AG04450 (cell line): ENCODE data around the gene S100A14. TPM values are rescaled to one million over a fixed set of nuclear protein-coding genes. Genes with fewer than 3 reads are reported as not detected.

ENCODE experiments used
- CTCF ChIA-PET: fragments of 300-600, 350-600 bp; formaldehyde crosslinking; extraction: SDS; loops from one replicate; lab custom pipeline; 2022; ENCODE audit warnings: antibody characterized with exemption, inconsistent platforms; lab: Charles Lee
- POLR2A ChIA-PET: fragments of 350-600 bp; formaldehyde crosslinking; extraction: SDS; loops from one replicate; lab custom pipeline; 2021; ENCODE audit warnings: antibody characterized with exemption, inconsistent platforms; lab: Yijun Ruan, JAX
- DNase-seq: peaks from one replicate; pipeline ENCODE4 v3.0.0-alpha.2; 2011; ENCODE audit warnings: low read depth, low spot score
- H3K27ac ChIP-seq: one replicate; pipeline ENCODE4 v1.5.1; 2012; ENCODE audit warnings: low read depth, low read length, control low read depth
- H3K27me3 ChIP-seq: one replicate; pipeline ENCODE4 v1.6.0; 2012; ENCODE audit warnings: low read length; ENCODE audit not compliant: control insufficient read depth, insufficient read depth
- H3K4me3 ChIP-seq: 2 replicates; pipeline ENCODE4 v1.5.1; 2011; ENCODE audit warnings: mild to moderate bottlenecking, low read depth, low read length, control low read depth
- H3K9me3 ChIP-seq: 2 replicates; pipeline ENCODE4 v1.5.1; 2012; ENCODE audit warnings: low read length; ENCODE audit not compliant: control insufficient read depth, insufficient read depth
- polyA plus RNA-seq: library from polyadenylated mRNA; depleted of rRNA; stranded (reverse); fragments of >200 nt; gene quantifications from 2 replicates; pipeline ENCODE4 v1.2.3, GENCODE V29; 2011
- TF ChIP-seq, protein P1 (sequence below): IDR thresholded peaks from 2 replicates; pipeline ENCODE4 v1.5.1; 2011; ENCODE audit warnings: low read depth, low read length, control low read depth, inconsistent platforms

Gene S100A14
- polyA plus RNA-seq, 1 experiment, result not detected

- H3K27ac ChIP-seq, result peak overlapping the region; percentile 77
- TF ChIP-seq, protein P1, sequence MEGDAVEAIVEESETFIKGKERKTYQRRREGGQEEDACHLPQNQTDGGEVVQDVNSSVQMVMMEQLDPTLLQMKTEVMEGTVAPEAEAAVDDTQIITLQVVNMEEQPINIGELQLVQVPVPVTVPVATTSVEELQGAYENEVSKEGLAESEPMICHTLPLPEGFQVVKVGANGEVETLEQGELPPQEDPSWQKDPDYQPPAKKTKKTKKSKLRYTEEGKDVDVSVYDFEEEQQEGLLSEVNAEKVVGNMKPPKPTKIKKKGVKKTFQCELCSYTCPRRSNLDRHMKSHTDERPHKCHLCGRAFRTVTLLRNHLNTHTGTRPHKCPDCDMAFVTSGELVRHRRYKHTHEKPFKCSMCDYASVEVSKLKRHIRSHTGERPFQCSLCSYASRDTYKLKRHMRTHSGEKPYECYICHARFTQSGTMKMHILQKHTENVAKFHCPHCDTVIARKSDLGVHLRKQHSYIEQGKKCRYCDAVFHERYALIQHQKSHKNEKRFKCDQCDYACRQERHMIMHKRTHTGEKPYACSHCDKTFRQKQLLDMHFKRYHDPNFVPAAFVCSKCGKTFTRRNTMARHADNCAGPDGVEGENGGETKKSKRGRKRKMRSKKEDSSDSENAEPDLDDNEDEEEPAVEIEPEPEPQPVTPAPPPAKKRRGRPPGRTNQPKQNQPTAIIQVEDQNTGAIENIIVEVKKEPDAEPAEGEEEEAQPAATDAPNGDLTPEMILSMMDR, result peak; percentile 89
- peak overlapping the region; percentile 18; the same call in 1 of the 2 replicates for H3K4me3 ChIP-seq
- POLR2A ChIA-PET, result interaction anchor here (0.7 to 2.1 kb wide), 7 partner anchors 23 to 72 kb away, joined by 3 to 14 read pairs (median 6); partner anchors contain the start of genes CHTOP and S100A13
- no peaks in the 10 kb centered on the region for H3K27me3 ChIP-seq
- CTCF ChIA-PET, result interaction anchor here (0.6 to 7.0 kb wide), 55 partner anchors 9 to 414 kb away, joined by 3 to 165 read pairs (median 7); partner anchors contain the start of genes CHTOP, ILF2, INTS3 and RAB13
- H3K9me3 ChIP-seq, result no peaks in the 10 kb centered on the region; the same call in 1 of the 2 replicates
- DNase-seq, result no peak
Measured at GRCh38 chr1:153572569-153573015, 43.5 kb downstream of the S100A14 start.

- Histone ChIP-seq H3K4me3 (no peak overlapping the region), H3K27me3 (no peaks in the 10 kb centered on the region), H3K9me3 (no peaks in the 10 kb centered on the region; the same call in 1 of the 2 replicates), H3K27ac (peak overlapping the region; percentile 77)
- TF ChIP-seq, protein P1, result no peak
- CTCF ChIA-PET, result interaction anchor here (0.6 to 7.0 kb wide), 49 partner anchors 9 to 415 kb away, joined by 3 to 165 read pairs (median 7); partner anchors contain the start of genes CHTOP, ILF2, RAB13 and S100A13
- POLR2A ChIA-PET, result interaction anchor here (1.7 to 2.1 kb wide), 4 partner anchors 41 to 72 kb away, joined by 4 to 12 read pairs (median 6); partner anchors contain the start of gene S100A13
- DNase-seq, result no peak
Measured at GRCh38 chr1:153571706-153572105, 44.4 kb downstream of the S100A14 start.

DNA sequence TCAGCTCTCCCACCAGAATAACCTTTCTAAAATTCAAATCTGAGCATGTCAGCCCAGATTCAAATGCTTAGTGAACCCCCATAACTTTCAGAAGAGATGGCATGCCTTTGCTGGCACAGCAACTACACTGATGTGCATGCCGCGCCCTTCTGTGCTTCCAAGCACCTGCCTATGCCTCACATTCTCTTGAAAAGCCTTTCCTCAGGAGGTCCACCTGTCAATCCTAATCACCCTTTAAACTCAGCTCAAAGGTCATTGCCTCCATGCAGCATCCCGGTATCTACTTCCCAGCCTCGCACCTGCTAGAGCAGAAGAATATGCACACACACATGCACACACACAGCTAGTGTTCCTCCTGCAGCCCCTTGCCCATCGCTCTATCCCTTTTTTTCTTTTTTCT, 45.3 kb downstream of the S100A14 start:
- Histone ChIP-seq H3K4me3 (no peak overlapping the region), H3K27ac (no peak overlapping the region), H3K9me3 (no peaks in the 10 kb centered on the region; the same call in 1 of the 2 replicates), H3K27me3 (no peaks in the 10 kb centered on the region)
- ChIA-PET CTCF (interaction anchor here (0.6 to 7.0 kb wide), 15 partner anchors 16 to 219 kb away, joined by 3 to 165 read pairs (median 7); partner anchors contain the start of genes S100A13, S100A14, S100A16 and S100A6), POLR2A (no interaction called here)
- TF ChIP-seq, protein P1, result no peak
- no peak for DNase-seq

DNA sequence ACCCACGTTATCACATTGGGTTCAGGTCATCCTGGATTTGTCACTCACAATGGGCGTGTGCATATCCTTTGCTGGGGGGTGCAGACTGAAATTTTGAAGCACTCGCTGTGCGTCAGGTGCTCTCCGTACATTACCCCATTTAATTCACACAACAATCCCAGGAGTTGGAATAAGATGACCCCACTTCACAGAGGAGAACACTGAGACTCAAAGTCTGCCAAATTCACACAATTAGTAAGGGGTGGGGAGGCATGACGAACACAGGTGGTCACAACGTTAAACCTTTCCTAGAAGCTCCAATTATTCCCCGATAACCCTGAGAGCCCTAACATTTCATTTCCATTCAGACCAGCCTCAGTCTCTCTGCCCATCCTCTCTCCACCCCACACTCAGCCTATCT, 46.7 kb downstream of the S100A14 start:
- POLR2A ChIA-PET, result interaction anchor here (2.4 kb wide), 1 partner anchor 37 kb away, joined by 20 read pairs; no protein-coding TSS in a partner anchor
- Histone ChIP-seq H3K27me3 (no peaks in the 10 kb centered on the region), H3K27ac (no peak overlapping the region), H3K9me3 (no peaks in the 10 kb centered on the region), H3K4me3 (no peak overlapping the region)
- DNase-seq, result no peak
- TF ChIP-seq, protein P1, result no peak
- CTCF ChIA-PET, result interaction anchor here (0.8 to 7.0 kb wide), 14 partner anchors 8 to 179 kb away, joined by 3 to 165 read pairs (median 10); partner anchors contain the start of genes S100A13, S100A14, S100A16 and S100A6
